ENCODE data around the gene FCER1G.
A peak's percentile ranks its signal among the peaks of the same experiment; 100 is the strongest.

The FCER1G gene

DNA sequence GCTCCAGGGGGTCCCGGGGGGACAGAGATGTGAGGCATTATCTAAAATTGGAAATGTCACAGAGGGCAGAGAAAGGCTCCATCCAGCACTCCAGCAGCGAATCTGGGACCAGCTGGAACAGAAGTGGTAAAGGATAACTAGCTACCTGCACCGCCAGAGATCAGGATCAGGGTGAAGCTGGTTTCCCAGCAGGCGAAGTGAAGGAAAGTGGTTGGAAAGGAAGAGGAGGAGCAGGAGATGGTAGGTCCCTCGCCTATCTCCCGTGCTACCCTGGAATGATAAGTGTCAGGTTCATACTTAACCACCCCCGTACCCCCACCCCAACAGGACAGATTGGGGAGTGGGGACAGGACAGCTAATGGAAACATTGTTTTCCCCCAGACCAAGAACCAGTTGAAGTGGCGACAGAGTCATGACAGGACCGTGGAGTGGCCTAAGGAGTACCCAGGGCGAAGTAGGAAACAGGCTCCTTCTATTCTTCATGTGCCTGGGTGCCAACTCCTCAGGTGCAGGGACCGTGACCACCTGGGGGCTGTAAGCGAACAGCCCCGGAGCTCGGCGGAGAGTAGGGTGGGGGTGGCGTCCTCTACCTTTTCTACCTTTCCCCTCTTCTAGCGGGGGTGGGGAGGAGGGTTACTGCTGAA, 38.5 kb upstream of the FCER1G start:
- H3K36me3 ChIP-seq (ENCODE audit: control insufficient read depth, insufficient read depth, low read length): peaks cover 4% of the 10 kb centered on the region
- peak overlapping the region; percentile 85 for H3K9ac ChIP-seq (ENCODE audit: low read length)
- peak overlapping the region; percentile 72 for H3K4me3 ChIP-seq (ENCODE audit: low read length)
- peaks cover 12% of the 10 kb centered on the region for H3K4me1 ChIP-seq (ENCODE audit: control insufficient read depth, insufficient read depth, low read length)
- no peaks in the 10 kb centered on the region for H3K9me3 ChIP-seq (ENCODE audit: control insufficient read depth, low read length)
- no peaks in the 10 kb centered on the region for H3K27me3 ChIP-seq (ENCODE audit: control insufficient read depth, insufficient read depth, low read length)

DNA sequence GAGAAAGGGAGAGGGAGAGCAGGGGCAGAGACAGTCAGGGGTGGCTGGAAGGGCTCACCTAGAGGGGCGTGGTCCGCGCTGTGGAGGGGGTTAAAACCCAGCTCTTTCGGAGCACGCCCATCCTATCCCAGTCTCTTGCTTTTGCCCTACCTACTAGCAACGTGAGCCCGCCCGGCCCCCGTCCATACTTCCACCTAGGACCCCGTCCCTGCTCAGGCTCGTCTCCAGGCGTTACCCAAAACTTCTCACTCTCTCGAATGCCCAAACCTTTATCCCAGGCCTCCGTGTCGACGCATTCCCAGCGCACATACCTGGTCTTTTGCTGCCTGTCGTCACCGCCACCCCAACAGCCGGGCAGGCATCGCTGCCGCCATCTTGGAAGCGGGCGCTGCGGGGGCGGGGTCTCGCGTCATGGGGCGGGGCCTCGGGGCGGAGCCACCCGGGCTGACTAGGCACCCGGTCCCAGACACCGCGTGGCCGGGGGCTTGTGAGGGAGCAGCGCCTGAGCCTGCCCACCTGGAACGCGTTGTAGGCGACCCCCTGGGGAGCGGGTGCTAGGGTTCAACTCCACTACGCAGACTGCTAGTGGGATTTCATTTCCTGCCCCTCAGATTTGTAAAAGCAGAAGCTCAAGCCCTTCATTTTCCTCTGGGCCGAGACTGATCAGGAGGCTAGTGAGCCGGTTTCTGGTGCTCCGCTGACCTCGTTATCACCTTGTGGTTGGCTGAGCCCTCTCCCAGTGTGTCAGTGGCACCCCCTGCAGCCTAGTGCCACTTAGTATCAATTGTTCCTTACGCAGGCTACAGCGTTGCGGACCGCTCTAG, 37.8 kb upstream of the FCER1G start, which contains the start of gene B4GALT3:
Gene B4GALT3, minus strand, starts transcription at position 396 of the 824 bp plus-strand sequence. CDS start 1,447 bp downstream, outside the sequence.
- peaks cover 4% of the 10 kb centered on the region for H3K36me3 ChIP-seq (ENCODE audit: control insufficient read depth, insufficient read depth, low read length)
- peaks cover 12% of the 10 kb centered on the region for H3K4me1 ChIP-seq (ENCODE audit: control insufficient read depth, insufficient read depth, low read length)
- H3K4me3 ChIP-seq (ENCODE audit: low read length): peak within 1 kb of the TSS; percentile 72
- H3K9ac ChIP-seq (ENCODE audit: low read length): peak within 1 kb of the TSS; percentile 85
- no peaks in the 10 kb centered on the region for H3K9me3 ChIP-seq (ENCODE audit: control insufficient read depth, low read length)
- H3K27me3 ChIP-seq (ENCODE audit: control insufficient read depth, insufficient read depth, low read length): no peaks in the 10 kb centered on the region

DNA sequence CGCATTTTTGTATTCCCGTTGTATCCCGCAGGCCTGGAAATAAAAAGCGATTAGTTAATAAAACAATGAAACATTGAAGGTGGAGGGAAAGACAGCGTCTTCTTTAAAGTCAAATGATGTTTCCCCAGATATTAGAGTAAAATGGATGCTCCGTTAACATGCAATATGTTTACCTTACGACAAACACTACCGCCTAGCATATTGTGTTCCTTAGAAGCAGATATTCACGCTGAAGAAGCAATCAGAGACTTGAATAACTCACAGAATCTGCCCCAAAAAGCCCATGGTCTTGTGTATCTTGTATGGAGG, 37.2 kb upstream of the FCER1G start:
- Histone ChIP-seq H3K36me3 (ENCODE audit: control insufficient read depth, insufficient read depth, low read length) (peaks cover 4% of the 10 kb centered on the region), H3K4me3 (ENCODE audit: low read length) (peak overlapping the region; percentile 72), H3K9me3 (ENCODE audit: control insufficient read depth, low read length) (no peaks in the 10 kb centered on the region), H3K9ac (ENCODE audit: low read length) (peak overlapping the region; percentile 85), H3K27me3 (ENCODE audit: control insufficient read depth, insufficient read depth, low read length) (no peaks in the 10 kb centered on the region), H3K4me1 (ENCODE audit: control insufficient read depth, insufficient read depth, low read length) (peaks cover 12% of the 10 kb centered on the region)

DNA sequence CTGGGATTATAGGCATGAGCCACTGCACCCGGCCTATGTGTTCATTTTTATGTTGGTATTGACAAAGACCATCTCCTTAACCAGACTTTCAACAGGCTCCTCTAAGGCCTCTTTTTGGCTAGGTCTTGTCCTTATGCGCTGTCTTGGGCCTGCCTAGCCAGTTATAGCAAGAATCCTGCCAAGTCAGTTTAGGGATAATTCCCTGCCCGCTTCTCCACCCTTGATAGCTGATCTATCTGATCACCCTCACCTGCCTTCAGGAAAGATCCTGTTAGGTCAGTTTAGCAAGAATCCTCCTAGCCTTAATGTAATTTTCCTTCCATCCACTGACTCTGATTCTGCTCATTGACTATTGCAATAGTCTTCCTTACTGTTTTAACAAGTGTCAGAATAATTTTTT, 35.4 kb upstream of the FCER1G start:
- no peaks in the 10 kb centered on the region for H3K36me3 ChIP-seq (ENCODE audit: control insufficient read depth, insufficient read depth, low read length)
- H3K27me3 ChIP-seq (ENCODE audit: control insufficient read depth, insufficient read depth, low read length): no peaks in the 10 kb centered on the region
- no peak overlapping the region for H3K9ac ChIP-seq (ENCODE audit: low read length)
- H3K4me3 ChIP-seq (ENCODE audit: low read length): no peak overlapping the region
- H3K9me3 ChIP-seq (ENCODE audit: control insufficient read depth, low read length): no peaks in the 10 kb centered on the region
- peaks cover 12% of the 10 kb centered on the region for H3K4me1 ChIP-seq (ENCODE audit: control insufficient read depth, insufficient read depth, low read length)

DNA sequence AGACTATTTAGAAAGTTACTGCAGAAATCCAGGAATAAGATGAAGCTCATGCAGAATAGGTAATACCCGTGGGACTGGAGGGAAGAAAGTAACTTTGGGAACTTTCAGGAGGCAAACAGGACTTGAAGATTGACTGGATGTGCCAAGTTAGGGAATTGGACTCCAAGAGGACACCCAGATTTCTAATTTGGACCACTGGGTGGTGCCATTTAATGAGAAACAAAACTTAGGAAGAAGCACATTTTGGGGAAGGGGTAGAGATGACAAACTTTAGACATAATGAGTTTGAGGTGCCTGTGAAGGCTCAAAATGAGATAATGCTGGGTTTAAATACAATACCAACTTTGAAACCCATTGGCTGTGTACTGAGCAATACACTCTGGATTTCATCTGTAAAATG, 34.5 kb upstream of the FCER1G start:
- no peak overlapping the region for H3K9ac ChIP-seq (ENCODE audit: low read length)
- peaks cover 14% of the 10 kb centered on the region for H3K4me1 ChIP-seq (ENCODE audit: control insufficient read depth, insufficient read depth, low read length)
- no peaks in the 10 kb centered on the region for H3K36me3 ChIP-seq (ENCODE audit: control insufficient read depth, insufficient read depth, low read length)

DNA sequence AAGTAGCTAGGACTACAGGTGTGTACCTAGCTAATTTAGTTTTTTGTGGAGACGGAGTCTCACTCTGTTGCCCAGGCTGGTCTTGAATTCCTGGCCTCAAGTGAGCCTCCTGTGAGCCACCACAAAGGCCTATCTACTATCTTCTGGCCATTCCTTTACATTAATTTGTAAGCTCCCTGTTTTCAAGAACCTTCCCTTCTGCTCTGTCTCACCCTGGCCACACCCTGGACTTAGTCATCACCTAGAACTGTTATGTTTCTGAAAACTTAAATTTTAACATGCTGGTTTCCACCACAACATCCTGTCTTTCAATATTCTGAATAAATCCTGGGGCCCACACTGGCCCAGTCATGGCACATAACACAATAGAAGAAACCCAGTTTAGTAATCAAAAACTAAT, 32.9 kb upstream of the FCER1G start:
- H3K9ac ChIP-seq (ENCODE audit: low read length): no peak overlapping the region
- no peaks in the 10 kb centered on the region for H3K9me3 ChIP-seq (ENCODE audit: control insufficient read depth, low read length)
- no peaks in the 10 kb centered on the region for H3K27me3 ChIP-seq (ENCODE audit: control insufficient read depth, insufficient read depth, low read length)
- H3K4me3 ChIP-seq (ENCODE audit: low read length): no peak overlapping the region
- peaks cover 8% of the 10 kb centered on the region for H3K4me1 ChIP-seq (ENCODE audit: control insufficient read depth, insufficient read depth, low read length)
- no peaks in the 10 kb centered on the region for H3K36me3 ChIP-seq (ENCODE audit: control insufficient read depth, insufficient read depth, low read length)

More for the DNA sequence above, 34.5 kb upstream of the FCER1G start:
- H3K9me3 ChIP-seq (ENCODE audit: control insufficient read depth, low read length): no peaks in the 10 kb centered on the region
- no peaks in the 10 kb centered on the region for H3K27me3 ChIP-seq (ENCODE audit: control insufficient read depth, insufficient read depth, low read length)
- no peak overlapping the region for H3K4me3 ChIP-seq (ENCODE audit: low read length)

DNA sequence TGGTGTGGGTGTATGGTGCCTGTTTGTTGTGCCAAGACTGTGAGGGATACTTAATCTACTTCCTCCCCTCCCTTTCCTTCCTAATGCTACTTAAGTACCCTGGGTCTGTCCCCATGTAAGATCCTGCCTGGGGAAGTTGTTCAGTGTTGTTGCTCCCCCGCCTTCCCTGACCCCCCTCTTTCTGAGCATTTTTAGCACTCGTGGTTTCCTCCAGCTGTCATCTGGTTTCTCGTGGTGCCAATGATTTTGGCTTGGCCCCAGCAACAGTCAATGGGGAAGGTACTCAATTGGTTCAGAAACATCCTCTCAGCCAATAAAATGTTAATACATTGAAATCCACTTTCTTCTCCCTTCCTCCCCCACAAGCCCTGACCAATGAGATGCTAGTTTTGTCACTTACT, 29.8 kb upstream of the FCER1G start:
- Histone ChIP-seq H3K27me3 (ENCODE audit: control insufficient read depth, insufficient read depth, low read length) (no peaks in the 10 kb centered on the region), H3K9me3 (ENCODE audit: control insufficient read depth, low read length) (no peaks in the 10 kb centered on the region), H3K9ac (ENCODE audit: low read length) (no peak overlapping the region), H3K4me1 (ENCODE audit: control insufficient read depth, insufficient read depth, low read length) (peaks cover 3% of the 10 kb centered on the region), H3K36me3 (ENCODE audit: control insufficient read depth, insufficient read depth, low read length) (no peaks in the 10 kb centered on the region), H3K4me3 (ENCODE audit: low read length) (no peak overlapping the region)

DNA sequence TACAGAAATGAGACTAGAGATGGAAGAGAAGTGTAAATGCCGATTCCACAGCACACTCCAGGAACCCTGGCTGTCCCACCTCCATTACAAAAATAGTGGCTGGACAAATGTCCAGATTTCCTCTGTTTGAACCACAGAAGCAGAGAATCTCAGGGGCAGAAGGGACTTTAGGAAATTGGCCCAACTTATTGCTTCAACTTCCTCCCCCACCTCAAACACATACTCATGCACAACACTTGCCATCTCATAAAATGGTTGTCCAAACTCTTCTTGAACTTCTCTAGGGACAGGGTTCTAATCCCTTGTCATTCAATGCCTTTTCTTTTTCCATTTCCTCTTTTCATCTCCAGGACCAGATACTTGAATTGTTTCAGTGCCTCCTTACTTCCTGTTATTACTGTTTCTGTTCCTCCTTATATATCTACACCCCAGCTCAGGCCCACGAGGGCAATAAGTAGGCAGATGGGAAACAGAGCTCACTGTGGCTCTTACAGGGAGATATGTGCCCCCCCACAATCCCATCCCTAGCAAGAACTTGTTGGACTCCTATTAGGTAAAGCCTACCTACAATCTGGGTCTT, 29.3 kb upstream of the FCER1G start:
- H3K4me3 ChIP-seq (ENCODE audit: low read length): no peak overlapping the region
- H3K36me3 ChIP-seq (ENCODE audit: control insufficient read depth, insufficient read depth, low read length): no peaks in the 10 kb centered on the region
- no peak overlapping the region for H3K9ac ChIP-seq (ENCODE audit: low read length)
- no peaks in the 10 kb centered on the region for H3K9me3 ChIP-seq (ENCODE audit: control insufficient read depth, low read length)
- H3K4me1 ChIP-seq (ENCODE audit: control insufficient read depth, insufficient read depth, low read length): peaks cover 3% of the 10 kb centered on the region
- H3K27me3 ChIP-seq (ENCODE audit: control insufficient read depth, insufficient read depth, low read length): peaks cover 3% of the 10 kb centered on the region

DNA sequence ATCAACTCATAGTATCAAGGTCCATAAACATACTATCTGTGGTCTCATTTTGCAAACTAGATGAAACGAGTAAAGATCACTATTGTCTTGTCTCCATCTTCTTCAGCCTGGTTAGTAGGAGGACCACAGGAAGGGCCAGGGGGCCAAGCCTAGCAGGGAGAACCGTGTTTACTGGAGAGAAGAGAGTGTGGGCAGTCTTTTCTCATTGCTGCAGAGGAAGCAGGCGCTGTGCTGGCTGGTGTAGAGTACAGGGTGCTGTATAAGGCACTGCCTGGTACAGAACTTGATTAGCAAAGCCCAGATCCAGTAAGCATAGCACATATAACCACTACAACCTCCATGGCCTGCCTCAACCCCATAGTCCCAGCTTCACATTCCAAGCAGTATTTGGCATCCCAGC, 27.8 kb upstream of the FCER1G start:
- Histone ChIP-seq H3K36me3 (ENCODE audit: control insufficient read depth, insufficient read depth, low read length) (no peaks in the 10 kb centered on the region), H3K4me3 (ENCODE audit: low read length) (no peak overlapping the region), H3K4me1 (ENCODE audit: control insufficient read depth, insufficient read depth, low read length) (peaks cover 3% of the 10 kb centered on the region), H3K27me3 (ENCODE audit: control insufficient read depth, insufficient read depth, low read length) (peaks cover 10% of the 10 kb centered on the region), H3K9ac (ENCODE audit: low read length) (no peak overlapping the region), H3K9me3 (ENCODE audit: control insufficient read depth, low read length) (no peaks in the 10 kb centered on the region)

DNA sequence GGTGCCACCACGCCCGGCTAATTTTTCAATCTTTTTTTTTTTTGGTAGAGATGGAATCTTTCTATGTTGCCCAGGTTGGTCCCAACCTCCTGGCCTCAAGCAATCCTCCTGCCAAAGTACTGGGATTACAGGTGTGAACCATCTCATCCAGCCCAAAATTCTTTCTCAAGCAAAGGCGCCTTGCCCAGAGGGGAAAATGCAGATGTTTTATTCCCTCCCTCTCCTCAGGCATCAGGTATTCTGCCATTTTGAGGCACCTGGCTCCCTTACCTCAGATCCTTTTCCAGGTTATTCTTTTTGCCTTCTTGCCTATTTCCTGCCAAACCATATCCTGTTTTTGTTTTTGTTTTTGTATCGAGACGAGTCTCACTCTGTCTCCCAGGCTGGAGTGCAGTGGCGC, 26.7 kb upstream of the FCER1G start:
- H3K9ac ChIP-seq (ENCODE audit: low read length): no peak overlapping the region
- no peaks in the 10 kb centered on the region for H3K36me3 ChIP-seq (ENCODE audit: control insufficient read depth, insufficient read depth, low read length)
- H3K4me3 ChIP-seq (ENCODE audit: low read length): no peak overlapping the region
- H3K9me3 ChIP-seq (ENCODE audit: control insufficient read depth, low read length): no peaks in the 10 kb centered on the region
- H3K4me1 ChIP-seq (ENCODE audit: control insufficient read depth, insufficient read depth, low read length): peaks cover 3% of the 10 kb centered on the region
- H3K27me3 ChIP-seq (ENCODE audit: control insufficient read depth, insufficient read depth, low read length): peaks cover 10% of the 10 kb centered on the region

DNA sequence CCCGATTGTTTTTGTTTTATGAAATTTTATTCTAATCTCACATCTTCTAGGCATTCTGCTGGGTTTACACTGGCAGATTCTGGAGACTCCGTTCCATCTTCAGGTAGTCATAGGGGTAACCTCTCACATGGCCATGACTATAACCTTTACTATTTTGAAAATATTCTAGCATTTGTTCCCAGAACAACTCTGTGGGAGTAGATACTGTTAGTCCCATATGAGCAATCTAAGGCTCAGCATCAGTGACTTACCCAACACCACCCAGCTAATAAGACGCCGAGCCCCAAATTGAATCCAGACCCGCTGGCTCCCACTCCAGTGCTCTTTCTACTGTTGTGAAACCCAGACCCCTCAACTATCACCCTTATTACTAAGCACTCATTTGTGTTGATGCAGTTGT, 26.1 kb upstream of the FCER1G start:
- H3K27me3 ChIP-seq (ENCODE audit: control insufficient read depth, insufficient read depth, low read length): peaks cover 10% of the 10 kb centered on the region
- no peaks in the 10 kb centered on the region for H3K9me3 ChIP-seq (ENCODE audit: control insufficient read depth, low read length)
- H3K4me1 ChIP-seq (ENCODE audit: control insufficient read depth, insufficient read depth, low read length): peaks cover 3% of the 10 kb centered on the region
- no peak overlapping the region for H3K4me3 ChIP-seq (ENCODE audit: low read length)
- H3K36me3 ChIP-seq (ENCODE audit: control insufficient read depth, insufficient read depth, low read length): no peaks in the 10 kb centered on the region
- no peak overlapping the region for H3K9ac ChIP-seq (ENCODE audit: low read length)

DNA sequence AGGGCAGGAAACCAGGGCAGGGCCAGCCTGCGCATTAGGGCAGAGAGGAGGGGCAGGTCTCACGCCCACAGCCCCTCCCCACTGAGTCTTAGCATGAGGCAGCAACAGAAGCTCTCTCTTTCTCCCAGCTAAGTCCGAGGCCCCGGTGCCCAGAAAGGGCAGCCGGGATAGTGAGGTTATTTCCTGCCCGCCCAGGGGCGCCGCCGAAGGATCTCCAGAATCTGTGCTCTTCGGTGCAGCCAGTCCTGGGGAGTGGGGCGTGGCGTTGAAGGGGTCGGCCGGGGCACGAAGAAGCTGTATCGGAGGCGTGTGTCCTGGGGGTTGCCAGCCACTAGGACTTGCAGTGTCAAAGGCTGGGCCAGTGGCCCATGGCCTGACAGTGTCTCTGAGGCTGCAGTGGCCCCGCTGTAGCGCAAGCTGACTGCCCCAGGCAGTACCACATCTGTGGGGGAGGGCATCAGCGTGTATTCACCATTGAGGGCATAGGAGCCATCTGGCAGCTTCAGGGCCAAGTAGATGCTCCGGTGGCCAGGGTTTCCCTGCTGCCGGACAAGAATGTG, 24.1 kb upstream of the FCER1G start:
- H3K27me3 ChIP-seq (ENCODE audit: control insufficient read depth, insufficient read depth, low read length): peaks cover 10% of the 10 kb centered on the region
- H3K4me3 ChIP-seq (ENCODE audit: low read length): no peak overlapping the region
- H3K9me3 ChIP-seq (ENCODE audit: control insufficient read depth, low read length): no peaks in the 10 kb centered on the region
- no peaks in the 10 kb centered on the region for H3K36me3 ChIP-seq (ENCODE audit: control insufficient read depth, insufficient read depth, low read length)
- no peak overlapping the region for H3K9ac ChIP-seq (ENCODE audit: low read length)
- no peaks in the 10 kb centered on the region for H3K4me1 ChIP-seq (ENCODE audit: control insufficient read depth, insufficient read depth, low read length)
